ENCODE results near the gene DMD.

DMD gene

GRCh38 chrX:32170481-32170880 lies 1040.9 kb downstream of the DMD start:
- H2AFZ ChIP-seq (ENCODE audit: low read length) = no peak overlapping the region
- no peak for TF ChIP-seq CTCF (conservative IDR thresholded peaks at IDR 0.05; ENCODE audit: low read length)
- no peak for TF ChIP-seq EZH2phosphoT487 (IDR thresholded peaks at IDR 0.05; ENCODE audit: borderline replicate concordance)
- H3K4me2 ChIP-seq (ENCODE audit: low read depth, low read length, poor library complexity, severe bottlenecking) = no peak overlapping the region
- H3K9me3 ChIP-seq (ENCODE audit: insufficient read depth, low read depth, low read length) = no peaks in the 10 kb centered on the region
- H3K36me3 ChIP-seq (ENCODE audit: insufficient read depth, low read length) = no peaks in the 10 kb centered on the region
- no peaks in the 10 kb centered on the region for H4K20me1 ChIP-seq (ENCODE audit: insufficient read depth, low read length, poor library complexity, severe bottlenecking)
- H3K9ac ChIP-seq (ENCODE audit: low read depth, low read length, poor library complexity, severe bottlenecking) = no peak overlapping the region
- no peaks in the 10 kb centered on the region for H3K79me2 ChIP-seq (ENCODE audit: insufficient read depth, low read length)
- H3K9me2 ChIP-seq (replicated peaks; ENCODE audit: low read depth, low read length) = no peaks in the 10 kb centered on the region
- no peaks in the 10 kb centered on the region for H3F3A ChIP-seq (ENCODE audit: low read depth)
- H3K27me3 ChIP-seq (ENCODE audit: insufficient read depth, low read length, poor library complexity, severe bottlenecking) = no peaks in the 10 kb centered on the region
- no peak overlapping the region for H3K4me3 ChIP-seq (ENCODE audit: low read length, poor library complexity, severe bottlenecking)
- H3K4me1 ChIP-seq (ENCODE audit: insufficient read depth, low read length, poor library complexity, severe bottlenecking) = no peaks in the 10 kb centered on the region

GRCh38 chrX:32155044-32155638 lies 1056.2 kb downstream of the DMD start:
- no peaks in the 10 kb centered on the region for H3K9me3 ChIP-seq (ENCODE audit: insufficient read depth, low read depth, low read length)
- no peaks in the 10 kb centered on the region for H3K4me1 ChIP-seq (ENCODE audit: insufficient read depth, low read length, poor library complexity, severe bottlenecking)
- no peaks in the 10 kb centered on the region for H3K36me3 ChIP-seq (ENCODE audit: insufficient read depth, low read length)
- H3K9me2 ChIP-seq (replicated peaks; ENCODE audit: low read depth, low read length) = no peaks in the 10 kb centered on the region
- no peak overlapping the region for H3K4me2 ChIP-seq (ENCODE audit: low read depth, low read length, poor library complexity, severe bottlenecking)
- H2AFZ ChIP-seq (ENCODE audit: low read length) = no peak overlapping the region
- no peaks in the 10 kb centered on the region for H3K79me2 ChIP-seq (ENCODE audit: insufficient read depth, low read length)
- TF ChIP-seq EZH2phosphoT487 (IDR thresholded peaks at IDR 0.05; ENCODE audit: borderline replicate concordance) = no peak
- no peak for TF ChIP-seq CTCF (conservative IDR thresholded peaks at IDR 0.05; ENCODE audit: low read length)
- H3K27me3 ChIP-seq (ENCODE audit: insufficient read depth, low read length, poor library complexity, severe bottlenecking) = no peaks in the 10 kb centered on the region
- H4K20me1 ChIP-seq (ENCODE audit: insufficient read depth, low read length, poor library complexity, severe bottlenecking) = no peaks in the 10 kb centered on the region
- no peak overlapping the region for H3K9ac ChIP-seq (ENCODE audit: low read depth, low read length, poor library complexity, severe bottlenecking)
- no peaks in the 10 kb centered on the region for H3F3A ChIP-seq (ENCODE audit: low read depth)
- H3K4me3 ChIP-seq (ENCODE audit: low read length, poor library complexity, severe bottlenecking) = no peak overlapping the region

GRCh38 chrX:32153585-32153984 lies 1057.8 kb downstream of the DMD start:
- no peak overlapping the region for H3K4me3 ChIP-seq (ENCODE audit: low read length, poor library complexity, severe bottlenecking)
- H3K27me3 ChIP-seq (ENCODE audit: insufficient read depth, low read length, poor library complexity, severe bottlenecking) = no peaks in the 10 kb centered on the region
- H3F3A ChIP-seq (ENCODE audit: low read depth) = no peaks in the 10 kb centered on the region
- H3K4me2 ChIP-seq (ENCODE audit: low read depth, low read length, poor library complexity, severe bottlenecking) = no peak overlapping the region
- H3K36me3 ChIP-seq (ENCODE audit: insufficient read depth, low read length) = no peaks in the 10 kb centered on the region
- H3K4me1 ChIP-seq (ENCODE audit: insufficient read depth, low read length, poor library complexity, severe bottlenecking) = no peaks in the 10 kb centered on the region
- TF ChIP-seq CTCF (conservative IDR thresholded peaks at IDR 0.05; ENCODE audit: low read length) = no peak
- TF ChIP-seq EZH2phosphoT487 (IDR thresholded peaks at IDR 0.05; ENCODE audit: borderline replicate concordance) = no peak
- H3K79me2 ChIP-seq (ENCODE audit: insufficient read depth, low read length) = no peaks in the 10 kb centered on the region
- H3K9ac ChIP-seq (ENCODE audit: low read depth, low read length, poor library complexity, severe bottlenecking) = no peak overlapping the region
- H3K9me3 ChIP-seq (ENCODE audit: insufficient read depth, low read depth, low read length) = no peaks in the 10 kb centered on the region
- no peaks in the 10 kb centered on the region for H4K20me1 ChIP-seq (ENCODE audit: insufficient read depth, low read length, poor library complexity, severe bottlenecking)
- H2AFZ ChIP-seq (ENCODE audit: low read length) = no peak overlapping the region
- no peaks in the 10 kb centered on the region for H3K9me2 ChIP-seq (replicated peaks; ENCODE audit: low read depth, low read length)
